DOHH2 (cell line): ENCODE results near the gene IPO13.

Source experiments
- H3F3A ChIP-seq: fragments of 200-600 bp; sonication (generic), shearing (Covaris generic); 2 replicates; pipeline ENCODE4 v1.6.0; 2016; ENCODE audit warnings: antibody characterized with exemption, mild to moderate bottlenecking; ENCODE audit not compliant: control insufficient read depth, insufficient read depth
- H3K27ac ChIP-seq: fragments of 200-600 bp; sonication (generic); 2 replicates; pipeline ENCODE4 v1.5.1; 2014; ENCODE audit warnings: low read depth, mild to moderate bottlenecking, low read length, moderate library complexity
- H3K27me3 ChIP-seq: fragments of 200-600 bp; sonication (generic); 2 replicates; pipeline ENCODE4 v1.6.1; 2014; ENCODE audit warnings: mild to moderate bottlenecking, low read length, mixed read lengths; ENCODE audit not compliant: control insufficient read depth
- H3K36me3 ChIP-seq: fragments of 200-600 bp; sonication (generic); 2 replicates; pipeline ENCODE4 v1.6.1; 2014; ENCODE audit warnings: mild to moderate bottlenecking, low read length, moderate library complexity, mixed read lengths; ENCODE audit not compliant: control insufficient read depth
- H3K4me1 ChIP-seq: fragments of 200-600 bp; sonication (generic); 2 replicates; pipeline ENCODE4 v1.6.1; 2014; ENCODE audit warnings: mild to moderate bottlenecking, low read length, mixed read lengths; ENCODE audit not compliant: control insufficient read depth
- H3K4me2 ChIP-seq: fragments of 200-600 bp; sonication (generic); 2 replicates; pipeline ENCODE4 v1.6.0; 2014; ENCODE audit warnings: mild to moderate bottlenecking, low read length, moderate library complexity
- H3K4me3 ChIP-seq: fragments of 200-600 bp; sonication (generic); 2 replicates; pipeline ENCODE4 v1.5.1; 2014; ENCODE audit warnings: mild to moderate bottlenecking, low read length, mixed read lengths
- H3K79me2 ChIP-seq: fragments of 200-600 bp; sonication (generic); 2 replicates; pipeline ENCODE4 v1.6.1; 2014; ENCODE audit warnings: mild to moderate bottlenecking, low read length, mixed read lengths; ENCODE audit not compliant: control insufficient read depth
- H3K9me2 ChIP-seq: fragments of 200-600 bp; sonication (generic); replicated peaks from 2 replicates; pipeline ENCODE4 v1.6.1; 2014; ENCODE audit warnings: mild to moderate bottlenecking, low read length, mixed read lengths; ENCODE audit not compliant: control insufficient read depth
- H3K9me3 ChIP-seq: fragments of 200-600 bp; sonication (generic); 2 replicates; pipeline ENCODE4 v1.6.1; 2014; ENCODE audit warnings: antibody characterized with exemption, low read length, mixed read lengths; ENCODE audit not compliant: control insufficient read depth, insufficient read depth
- H4K20me1 ChIP-seq: fragments of 200-600 bp; sonication (generic); 2 replicates; pipeline ENCODE4 v1.6.0; 2014; ENCODE audit warnings: low read depth, mild to moderate bottlenecking, antibody characterized with exemption, low read length, moderate library complexity; ENCODE audit not compliant: control insufficient read depth, insufficient read depth
- CTCF ChIP-seq: fragments of 200-600 bp; sonication (generic); IDR thresholded peaks from one replicate; pipeline ENCODE4 v1.5.1; 2014; ENCODE audit warnings: antibody characterized with exemption, mild to moderate bottlenecking, low read depth, low read length; ENCODE audit not compliant: poor library complexity, severe bottlenecking
- EZH2phosphoT487 ChIP-seq: fragments of 200-600 bp; sonication (generic); IDR thresholded peaks from 2 replicates; pipeline ENCODE4 v1.6.1; 2017; ENCODE audit warnings: borderline replicate concordance, mild to moderate bottlenecking, antibody characterized with exemption, low read length, moderate library complexity, mixed read lengths

IPO13 gene

GRCh38 chr1:43914576-43915525 lies 31.9 kb upstream of the IPO13 start:
- Histone ChIP-seq H3K4me2 (no peak overlapping the region), H3K9me3 (no peaks in the 10 kb centered on the region), H3K27ac (no peak overlapping the region), H3K27me3 (no peaks in the 10 kb centered on the region), H3K4me1 (no peaks in the 10 kb centered on the region), H3K79me2 (no peaks in the 10 kb centered on the region), H3K36me3 (no peaks in the 10 kb centered on the region), H3K9me2 (no peaks in the 10 kb centered on the region), H3K4me3 (no peak overlapping the region), H4K20me1 (no peaks in the 10 kb centered on the region), H3F3A (no peaks in the 10 kb centered on the region)
- TF ChIP-seq CTCF (no peak), EZH2phosphoT487 (no peak)

GRCh38 chr1:43919906-43920305 lies 26.8 kb upstream of the IPO13 start:
- no peak for TF ChIP-seq CTCF
- TF ChIP-seq EZH2phosphoT487: no peak
- H3F3A ChIP-seq: no peaks in the 10 kb centered on the region
- H3K79me2 ChIP-seq: no peaks in the 10 kb centered on the region
- no peaks in the 10 kb centered on the region for H3K9me3 ChIP-seq
- H3K4me3 ChIP-seq: no peak overlapping the region
- H3K27me3 ChIP-seq: no peaks in the 10 kb centered on the region
- no peaks in the 10 kb centered on the region for H3K36me3 ChIP-seq
- no peak overlapping the region for H3K27ac ChIP-seq
- H3K9me2 ChIP-seq: no peaks in the 10 kb centered on the region
- no peak overlapping the region for H3K4me2 ChIP-seq
- H3K4me1 ChIP-seq: no peaks in the 10 kb centered on the region
- no peaks in the 10 kb centered on the region for H4K20me1 ChIP-seq

- H3K36me3 ChIP-seq: no peaks in the 10 kb centered on the region
- H3K4me2 ChIP-seq: no peak overlapping the region
- no peaks in the 10 kb centered on the region for H4K20me1 ChIP-seq
- no peaks in the 10 kb centered on the region for H3F3A ChIP-seq
- H3K27me3 ChIP-seq: no peaks in the 10 kb centered on the region
- no peak overlapping the region for H3K27ac ChIP-seq
- H3K9me3 ChIP-seq: no peaks in the 10 kb centered on the region
- no peaks in the 10 kb centered on the region for H3K4me1 ChIP-seq
- H3K9me2 ChIP-seq: no peaks in the 10 kb centered on the region
- TF ChIP-seq EZH2phosphoT487 (no peak), CTCF (no peak)
- no peaks in the 10 kb centered on the region for H3K79me2 ChIP-seq
- no peak overlapping the region for H3K4me3 ChIP-seq
Observed at GRCh38 chr1:43921022-43921421, 25.7 kb upstream of the IPO13 start.
